ENCODE measurements around the gene GPR18.

- no peak for TF ChIP-seq POLR2AphosphoS5 (IDR thresholded peaks at IDR 0.05; ENCODE audit: borderline replicate concordance, low read depth, low read length)
- no peak for TF ChIP-seq EZH2 (IDR thresholded peaks at IDR 0.05)
- no peak for TF ChIP-seq FOXP2 (optimal IDR thresholded peaks at IDR 0.05; ENCODE audit: control extremely low read depth, extremely low read length, insufficient read depth)
Observed at GRCh38 chr13:99265821-99266426, 7.7 kb upstream of the GPR18 start.

Data from SK-N-MC (cell line).